ENCODE data around the gene SYNGR4.

The SYNGR4 gene

DNA sequence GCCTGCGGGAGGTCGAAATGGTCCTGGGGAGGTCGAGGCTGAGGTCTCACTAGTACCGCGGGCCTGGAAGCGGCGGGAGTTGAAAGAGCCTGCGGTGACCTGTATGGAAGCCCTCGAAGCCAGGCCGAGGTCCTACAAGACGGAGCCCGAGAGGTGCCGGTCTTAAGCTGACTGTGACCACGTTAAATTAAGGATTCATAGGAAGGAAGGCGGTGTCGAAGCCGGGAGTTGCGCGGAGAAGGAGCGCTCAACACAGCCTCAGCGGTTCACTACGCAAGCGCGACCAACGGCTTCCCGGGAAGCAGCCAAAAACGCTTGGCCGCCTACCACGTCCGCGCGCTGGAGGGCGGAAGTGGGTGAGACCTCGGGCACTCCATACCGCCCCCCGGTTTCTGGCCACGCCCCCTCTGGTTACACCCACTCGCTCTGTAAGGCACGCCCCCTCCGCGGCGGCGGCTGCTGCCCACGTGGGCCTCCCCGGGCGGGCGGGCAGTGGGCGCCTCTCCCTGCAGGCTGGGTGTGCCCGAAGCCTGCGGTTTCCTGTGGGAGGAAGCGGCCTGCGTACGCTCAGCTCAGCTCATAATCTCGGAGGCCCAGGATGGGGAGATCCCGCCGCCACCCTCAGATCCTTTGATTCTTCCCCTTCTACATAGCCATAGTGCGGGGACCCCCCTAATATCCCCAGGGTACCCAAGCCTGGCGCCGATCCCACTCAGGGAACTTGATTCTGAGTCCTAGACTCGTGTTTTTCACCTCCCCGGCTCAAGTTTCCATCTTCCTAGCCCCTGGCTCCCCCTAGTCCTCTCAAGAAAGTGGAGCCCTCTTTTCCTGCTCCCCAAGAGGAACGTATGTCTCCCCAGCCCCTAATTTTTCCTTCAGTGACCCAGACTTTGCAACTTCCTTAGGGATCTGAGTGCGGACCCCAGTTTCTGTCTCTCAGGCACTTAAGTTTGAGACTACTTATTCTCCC, 42.3 kb upstream of the SYNGR4 start:
- peak overlapping the region; percentile 65 for H3K4me3 ChIP-seq (ENCODE audit: low read length)
- TF ChIP-seq, protein P1, sequence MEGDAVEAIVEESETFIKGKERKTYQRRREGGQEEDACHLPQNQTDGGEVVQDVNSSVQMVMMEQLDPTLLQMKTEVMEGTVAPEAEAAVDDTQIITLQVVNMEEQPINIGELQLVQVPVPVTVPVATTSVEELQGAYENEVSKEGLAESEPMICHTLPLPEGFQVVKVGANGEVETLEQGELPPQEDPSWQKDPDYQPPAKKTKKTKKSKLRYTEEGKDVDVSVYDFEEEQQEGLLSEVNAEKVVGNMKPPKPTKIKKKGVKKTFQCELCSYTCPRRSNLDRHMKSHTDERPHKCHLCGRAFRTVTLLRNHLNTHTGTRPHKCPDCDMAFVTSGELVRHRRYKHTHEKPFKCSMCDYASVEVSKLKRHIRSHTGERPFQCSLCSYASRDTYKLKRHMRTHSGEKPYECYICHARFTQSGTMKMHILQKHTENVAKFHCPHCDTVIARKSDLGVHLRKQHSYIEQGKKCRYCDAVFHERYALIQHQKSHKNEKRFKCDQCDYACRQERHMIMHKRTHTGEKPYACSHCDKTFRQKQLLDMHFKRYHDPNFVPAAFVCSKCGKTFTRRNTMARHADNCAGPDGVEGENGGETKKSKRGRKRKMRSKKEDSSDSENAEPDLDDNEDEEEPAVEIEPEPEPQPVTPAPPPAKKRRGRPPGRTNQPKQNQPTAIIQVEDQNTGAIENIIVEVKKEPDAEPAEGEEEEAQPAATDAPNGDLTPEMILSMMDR (conservative IDR thresholded peaks at IDR 0.05; ENCODE audit: low read length), result no peak
- peak; percentile 99 for DNase-seq (ENCODE audit: low read depth)

DNA sequence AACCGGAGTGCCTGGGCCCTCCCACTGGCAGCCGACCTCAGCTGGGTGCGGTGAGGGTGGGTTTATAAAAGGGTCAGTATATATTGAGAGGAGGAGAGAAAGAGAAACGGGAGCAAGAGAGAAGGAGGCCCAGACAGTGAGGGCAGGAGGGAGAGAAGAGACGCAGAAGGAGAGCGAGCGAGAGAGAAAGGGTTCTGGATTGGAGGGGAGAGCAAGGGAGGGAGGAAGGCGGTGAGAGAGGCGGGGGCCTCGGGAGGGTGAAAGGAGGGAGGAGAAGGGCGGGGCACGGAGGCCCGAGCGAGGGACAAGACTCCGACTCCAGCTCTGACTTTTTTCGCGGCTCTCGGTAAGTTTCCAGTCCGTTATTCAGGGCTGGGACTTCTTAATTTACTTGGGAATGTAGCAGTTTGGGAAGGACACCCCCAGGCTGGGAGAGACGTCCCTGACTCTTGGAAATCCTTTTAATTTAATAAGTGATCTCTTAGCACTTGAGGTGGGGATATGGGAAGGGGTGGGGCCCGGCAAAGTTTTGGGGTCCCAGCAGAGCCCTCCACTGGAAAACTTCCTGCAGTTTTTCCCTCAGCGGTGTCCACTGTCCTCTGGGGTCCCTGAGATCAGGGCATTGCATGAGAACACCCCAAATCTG, 38.8 kb upstream of the SYNGR4 start, which contains the start of gene EMP3:
TSS of gene EMP3 (plus strand) at position 288 of the 646 bp plus-strand sequence. CDS start 1,293 bp downstream, outside the sequence.
- H3K4me3 ChIP-seq (ENCODE audit: low read length), result peak within 1 kb of the TSS; percentile 86
- peak; percentile 91 for DNase-seq (ENCODE audit: low read depth)
- TF ChIP-seq, protein P1 (conservative IDR thresholded peaks at IDR 0.05; ENCODE audit: low read length), result no peak

DNA sequence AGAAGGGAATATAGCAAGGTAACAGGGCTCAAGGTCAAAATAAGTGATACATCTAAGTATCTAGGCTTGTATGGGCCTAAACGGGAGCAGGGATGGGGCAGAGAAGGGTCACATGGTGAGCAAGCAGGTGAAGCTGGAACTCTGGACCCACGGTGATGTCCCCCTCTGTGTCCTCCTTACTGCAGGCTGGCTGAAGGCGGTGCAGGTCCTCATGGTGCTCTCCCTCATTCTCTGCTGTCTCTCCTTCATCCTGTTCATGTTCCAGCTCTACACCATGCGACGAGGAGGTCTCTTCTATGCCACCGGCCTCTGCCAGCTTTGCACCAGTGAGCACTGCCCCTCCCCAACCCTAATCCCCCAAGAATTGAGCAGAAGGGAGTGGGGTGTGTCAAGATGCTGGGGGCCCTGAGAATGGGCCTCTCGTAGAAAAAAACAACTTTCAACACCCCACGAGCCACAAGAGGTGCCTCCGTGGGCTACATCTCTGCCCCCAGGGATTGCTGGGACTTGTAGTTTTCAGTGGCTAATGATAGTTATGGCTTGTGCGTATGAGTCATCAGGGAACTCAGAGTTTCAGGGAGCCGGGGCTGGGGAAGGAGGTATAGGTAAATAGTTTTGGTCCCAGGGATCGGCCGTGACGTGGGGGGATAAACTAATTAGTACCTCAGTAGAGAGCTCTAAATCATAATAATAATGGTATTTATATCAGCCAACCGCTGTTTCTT, 34.8 kb upstream of the SYNGR4 start:
- TF ChIP-seq, protein P1 (conservative IDR thresholded peaks at IDR 0.05; ENCODE audit: low read length), result no peak
- peak; percentile 38 for DNase-seq (ENCODE audit: low read depth)
- no peak overlapping the region for H3K4me3 ChIP-seq (ENCODE audit: low read length)

DNA sequence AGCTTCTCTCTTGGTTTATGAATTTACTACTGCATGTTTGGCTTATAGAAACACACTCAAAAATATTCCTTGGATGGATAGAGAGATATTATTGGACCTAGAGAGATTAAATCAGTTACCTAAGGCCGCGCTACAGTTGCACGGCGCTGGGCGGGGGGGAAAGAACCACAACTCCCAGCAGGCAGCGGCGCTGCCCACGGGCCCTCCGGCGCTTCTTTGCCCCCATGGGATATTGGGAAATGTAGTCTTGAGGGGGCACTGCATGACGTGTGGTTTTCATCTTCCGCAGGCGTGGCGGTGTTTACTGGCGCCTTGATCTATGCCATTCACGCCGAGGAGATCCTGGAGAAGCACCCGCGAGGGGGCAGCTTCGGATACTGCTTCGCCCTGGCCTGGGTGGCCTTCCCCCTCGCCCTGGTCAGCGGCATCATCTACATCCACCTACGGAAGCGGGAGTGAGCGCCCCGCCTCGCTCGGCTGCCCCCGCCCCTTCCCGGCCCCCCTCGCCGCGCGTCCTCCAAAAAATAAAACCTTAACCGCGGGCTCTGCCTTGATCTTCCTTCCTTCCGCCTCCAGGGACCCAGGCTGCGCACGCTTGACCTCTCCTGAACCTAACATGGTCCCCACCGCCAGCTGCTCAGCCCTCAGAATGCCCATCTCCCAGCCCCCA, 34.0 kb upstream of the SYNGR4 start:
- no peak overlapping the region for H3K4me3 ChIP-seq (ENCODE audit: low read length)
- TF ChIP-seq, protein P1 (conservative IDR thresholded peaks at IDR 0.05; ENCODE audit: low read length), result no peak
- DNase-seq (ENCODE audit: low read depth), result no peak

DNA sequence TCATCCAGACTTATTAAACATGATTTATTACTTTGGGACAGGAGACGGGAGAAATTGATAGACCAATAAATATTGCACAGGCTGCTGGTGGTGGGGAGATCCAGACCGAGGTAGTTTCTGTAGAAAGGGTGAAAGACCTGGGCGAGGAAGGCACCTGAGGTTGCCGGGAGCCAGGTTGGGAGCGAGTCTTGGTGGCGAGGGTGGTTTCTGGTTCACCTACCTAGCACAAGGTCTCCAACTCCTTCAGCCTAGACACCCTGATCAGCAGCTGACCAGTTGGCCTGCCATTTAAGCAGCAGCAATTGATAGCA, 31.9 kb upstream of the SYNGR4 start:
- TF ChIP-seq, protein P1 (conservative IDR thresholded peaks at IDR 0.05; ENCODE audit: low read length), result no peak
- no peak overlapping the region; the same call in 1 of the 2 replicates for H3K4me3 ChIP-seq (ENCODE audit: low read length)
- DNase-seq (ENCODE audit: low read depth), result no peak

DNA sequence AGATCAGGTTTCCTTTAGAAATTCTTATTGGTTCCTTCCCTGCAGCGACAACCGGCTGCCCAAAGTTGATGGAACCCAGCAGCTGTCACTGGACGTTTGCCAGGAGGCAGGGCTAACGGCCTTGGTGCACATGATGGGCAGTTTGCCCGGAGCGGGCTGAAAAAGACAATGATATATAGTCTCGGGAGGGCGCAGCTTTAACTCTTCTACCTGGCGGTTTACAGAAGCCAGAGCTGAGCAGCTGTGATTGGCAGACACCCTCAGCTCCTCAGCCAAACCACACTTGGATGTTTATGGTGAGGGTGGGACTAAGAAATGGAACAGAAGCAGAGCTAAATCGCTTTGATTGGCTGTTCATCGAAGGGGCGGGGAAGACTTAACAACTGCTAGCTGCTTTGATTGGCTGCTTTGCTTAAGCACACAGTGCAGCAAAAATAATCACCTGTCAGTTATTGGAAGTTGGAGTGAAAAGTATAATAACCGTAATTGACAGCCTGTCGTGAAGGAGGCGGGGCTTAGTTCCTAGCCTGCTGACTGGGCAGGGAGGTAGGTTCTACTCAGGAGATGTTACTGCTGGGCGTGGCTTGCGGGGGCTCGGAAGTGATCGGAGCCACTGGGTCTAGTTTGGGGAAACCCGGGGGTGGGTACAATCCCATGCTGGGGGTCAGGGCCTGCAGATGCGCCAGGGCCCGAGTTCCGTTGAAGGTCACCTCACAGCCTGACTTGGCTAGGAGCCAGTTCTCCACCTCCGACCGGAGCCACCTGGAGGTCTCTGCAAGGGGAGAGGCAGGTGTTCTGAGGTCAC, 31.3 kb upstream of the SYNGR4 start:
- peak; percentile 95 for DNase-seq (ENCODE audit: low read depth)
- H3K4me3 ChIP-seq (ENCODE audit: low read length), result peak overlapping the region; percentile 46
- TF ChIP-seq, protein P1 (conservative IDR thresholded peaks at IDR 0.05; ENCODE audit: low read length), result no peak

All from AG10803 (cell line).